ENCODE data around the gene DDN. TPM values are rescaled to one million over a fixed set of nuclear protein-coding genes. Genes with fewer than 3 reads are reported as not detected.

DDN gene
- total RNA-seq, 2 donors from 2014 or later = 0.66 TPM; not detected in 1

DNA sequence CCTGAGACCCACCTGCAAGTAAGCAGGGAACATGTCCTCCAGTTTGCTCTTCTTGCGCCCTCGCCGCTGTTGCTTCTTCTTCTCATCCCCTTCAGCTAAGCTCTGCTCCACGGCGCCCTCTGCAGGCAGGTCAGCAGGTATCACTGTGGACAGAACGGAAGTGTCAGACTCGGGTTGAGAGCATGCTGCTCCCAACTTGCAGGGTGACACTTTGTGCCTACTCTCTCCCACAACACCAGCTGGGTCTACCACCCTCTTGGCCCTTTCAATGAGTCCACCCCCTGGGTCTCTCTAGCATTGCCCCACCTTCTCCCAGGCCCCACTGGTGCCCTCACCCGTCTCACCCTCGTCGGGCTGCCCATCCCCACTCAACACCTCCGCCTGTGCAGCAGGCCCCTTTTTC is 44.7 kb upstream of the DDN start:
- DNase-seq (peak; percentile 46 to 55 (median 50)), ATAC-seq (no peak)
- 61 to 67% methylated on average over 11 of the region's 11 CpGs for WGBS, 2 donors
- Histone ChIP-seq H3K36me3 (replicated peaks in 1 of 2; ENCODE audit: insufficient read depth in 1 of 2, low read depth in 2 of 2) (peaks cover 40 to 79% of the 10 kb centered on the region in 2 donors), H3K27me3 (no peaks in the 10 kb centered on the region), H3K4me3 (no peak overlapping the region), H3K4me1 (no peaks in the 10 kb centered on the region), H3K9me3 (no peaks in the 10 kb centered on the region), H3K27ac (no peak overlapping the region)
- TF ChIP-seq, protein P1, sequence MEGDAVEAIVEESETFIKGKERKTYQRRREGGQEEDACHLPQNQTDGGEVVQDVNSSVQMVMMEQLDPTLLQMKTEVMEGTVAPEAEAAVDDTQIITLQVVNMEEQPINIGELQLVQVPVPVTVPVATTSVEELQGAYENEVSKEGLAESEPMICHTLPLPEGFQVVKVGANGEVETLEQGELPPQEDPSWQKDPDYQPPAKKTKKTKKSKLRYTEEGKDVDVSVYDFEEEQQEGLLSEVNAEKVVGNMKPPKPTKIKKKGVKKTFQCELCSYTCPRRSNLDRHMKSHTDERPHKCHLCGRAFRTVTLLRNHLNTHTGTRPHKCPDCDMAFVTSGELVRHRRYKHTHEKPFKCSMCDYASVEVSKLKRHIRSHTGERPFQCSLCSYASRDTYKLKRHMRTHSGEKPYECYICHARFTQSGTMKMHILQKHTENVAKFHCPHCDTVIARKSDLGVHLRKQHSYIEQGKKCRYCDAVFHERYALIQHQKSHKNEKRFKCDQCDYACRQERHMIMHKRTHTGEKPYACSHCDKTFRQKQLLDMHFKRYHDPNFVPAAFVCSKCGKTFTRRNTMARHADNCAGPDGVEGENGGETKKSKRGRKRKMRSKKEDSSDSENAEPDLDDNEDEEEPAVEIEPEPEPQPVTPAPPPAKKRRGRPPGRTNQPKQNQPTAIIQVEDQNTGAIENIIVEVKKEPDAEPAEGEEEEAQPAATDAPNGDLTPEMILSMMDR (IDR thresholded peaks at IDR 0.05) = peak; percentile 33 to 53 (median 45)
- TF ChIP-seq POLR2A (IDR thresholded peaks at IDR 0.05) = no peak
- intact Hi-C loops (cut with DNase I) = no loop called here

DNA sequence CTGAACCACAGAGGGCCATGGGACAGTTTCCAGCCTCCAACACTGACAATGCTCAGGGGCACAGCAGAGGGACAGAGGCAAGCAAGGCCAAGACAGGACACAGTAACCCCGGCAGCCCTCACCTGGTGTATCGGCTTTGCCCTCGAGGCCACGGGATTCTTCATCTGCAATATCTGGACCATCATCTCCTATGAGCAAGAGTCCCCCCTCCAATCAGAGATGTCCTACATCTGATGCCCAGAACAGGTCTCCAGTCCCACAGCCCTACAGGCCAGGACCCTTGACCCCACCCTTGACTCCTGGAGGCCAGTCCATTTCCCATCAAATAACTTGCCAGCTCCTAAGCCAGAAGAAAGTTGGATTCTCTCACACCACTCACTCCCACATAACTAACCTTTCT is 44.1 kb upstream of the DDN start:
- no peaks in the 10 kb centered on the region for H3K4me1 ChIP-seq
- intact Hi-C loops (cut with DNase I) = no loop called here
- WGBS, 2 donors = 85 to 100% methylated on average over 1 to 4 of the region's 4 CpGs

DNA sequence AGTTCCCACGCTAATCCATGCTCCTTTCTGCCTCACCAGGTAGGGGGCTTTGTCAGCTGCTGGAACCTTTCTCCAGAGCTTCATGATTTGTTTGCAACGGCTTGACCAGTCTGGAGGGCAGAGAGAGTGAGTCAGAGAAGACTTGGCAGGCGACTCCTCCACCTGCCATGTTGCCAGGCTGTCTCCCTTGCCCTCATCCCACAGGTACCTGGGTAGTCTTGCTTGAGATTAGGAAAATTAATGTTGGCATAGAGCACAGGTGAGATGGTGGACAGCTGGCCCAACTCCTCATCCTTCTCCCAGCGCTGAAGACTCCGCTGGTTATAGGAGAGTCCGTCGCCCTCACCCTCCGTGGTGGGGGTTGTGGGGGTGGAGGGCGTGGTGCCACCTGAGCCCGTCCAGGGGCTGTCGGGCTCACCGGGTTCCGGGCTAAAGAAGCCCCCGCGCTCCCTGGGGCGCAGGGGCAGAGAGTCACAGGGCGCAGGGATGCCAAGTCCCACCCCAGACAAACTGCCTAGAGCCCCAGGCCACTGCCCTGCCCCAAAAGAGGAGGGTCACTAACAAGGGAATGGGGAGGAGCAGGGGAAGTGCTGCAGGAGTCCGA is 42.8 kb upstream of the DDN start:
- intact Hi-C loops (cut with DNase I) = no loop called here
- H3K4me1 ChIP-seq = no peaks in the 10 kb centered on the region
- no peaks in the 10 kb centered on the region for H3K9me3 ChIP-seq
- H3K36me3 ChIP-seq (replicated peaks in 1 of 2; ENCODE audit: insufficient read depth in 1 of 2, low read depth in 2 of 2) = peaks cover 42 to 70% of the 10 kb centered on the region in 2 donors
- no peak overlapping the region for H3K27ac ChIP-seq
- no peak for ATAC-seq
- H3K4me3 ChIP-seq = no peak overlapping the region
- H3K27me3 ChIP-seq = no peaks in the 10 kb centered on the region
- TF ChIP-seq, protein P1 (IDR thresholded peaks at IDR 0.05) = no peak
- no peak for TF ChIP-seq POLR2A (IDR thresholded peaks at IDR 0.05)
- DNase-seq = no peak
- WGBS, 2 donors = 83 to 88% methylated on average over 11 to 17 of the region's 18 CpGs

More for the DNA sequence above, 44.1 kb upstream of the DDN start:
- Histone ChIP-seq H3K36me3 (replicated peaks in 1 of 2; ENCODE audit: insufficient read depth in 1 of 2, low read depth in 2 of 2) (peaks cover 42 to 75% of the 10 kb centered on the region in 2 donors), H3K27me3 (no peaks in the 10 kb centered on the region), H3K4me3 (no peak overlapping the region), H3K9me3 (no peaks in the 10 kb centered on the region), H3K27ac (no peak overlapping the region)
- DNase-seq (no peak), ATAC-seq (no peak)
- no peak for TF ChIP-seq POLR2A (IDR thresholded peaks at IDR 0.05)
- TF ChIP-seq, protein P1 (IDR thresholded peaks at IDR 0.05) = no peak

DNA sequence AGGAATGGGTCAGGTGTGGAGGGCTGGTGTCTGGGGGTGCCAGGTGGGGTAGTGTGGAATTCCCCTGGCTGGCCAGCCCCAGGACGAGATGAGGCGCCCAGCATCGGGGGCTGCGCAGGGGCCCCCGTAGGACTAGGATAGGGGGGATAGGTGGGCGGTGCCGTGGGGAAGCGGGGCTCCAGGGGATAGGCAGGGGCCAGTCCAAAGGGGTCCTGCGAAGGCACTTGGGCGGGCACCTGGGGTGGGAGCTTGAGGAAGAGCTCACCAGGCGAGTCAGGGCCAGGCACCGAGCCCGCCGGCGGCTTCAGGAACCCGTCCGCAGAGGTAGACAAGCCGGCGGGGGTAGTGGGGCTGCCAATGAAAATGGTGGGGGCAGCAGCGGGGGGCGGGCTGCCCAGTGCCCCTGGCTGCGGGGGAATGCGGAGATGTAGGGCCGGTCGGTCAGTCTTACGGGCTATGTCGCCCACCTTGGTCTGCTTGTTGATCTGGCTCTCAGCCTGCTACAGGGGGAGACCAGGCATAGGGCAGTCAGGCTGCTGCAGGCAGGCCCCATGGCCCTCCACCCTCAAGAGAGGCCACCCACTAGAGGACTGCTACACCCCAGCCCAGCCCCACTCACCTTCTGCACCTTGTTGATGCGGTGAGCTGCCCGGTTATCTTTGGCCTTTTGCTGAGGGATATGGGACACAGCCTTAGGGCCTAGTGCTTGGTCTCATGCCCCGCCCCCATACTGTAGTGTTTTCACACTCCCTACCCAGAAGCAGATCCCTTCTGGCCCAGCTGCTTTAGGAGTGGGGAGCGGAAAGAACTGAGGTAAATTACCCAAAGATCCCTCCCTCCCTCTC is 42.1 kb upstream of the DDN start:
- Histone ChIP-seq H3K4me3 (no peak overlapping the region), H3K4me1 (no peaks in the 10 kb centered on the region), H3K27me3 (no peaks in the 10 kb centered on the region), H3K27ac (no peak overlapping the region), H3K36me3 (replicated peaks in 1 of 2; ENCODE audit: insufficient read depth in 1 of 2, low read depth in 2 of 2) (peaks cover 42 to 70% of the 10 kb centered on the region in 2 donors), H3K9me3 (no peaks in the 10 kb centered on the region)
- DNase-seq (no peak), ATAC-seq (no peak)
- TF ChIP-seq POLR2A (IDR thresholded peaks at IDR 0.05) = no peak
- TF ChIP-seq, protein P1 (IDR thresholded peaks at IDR 0.05) = no peak
- intact Hi-C loops (cut with DNase I) = no loop called here
- 93 to 95% methylated on average over 29 to 30 of the region's 31 CpGs for WGBS, 2 donors

Data from body of pancreas (tissue), 4 donors.